Measurements from ENCODE around the gene BCL7C. TPM values are rescaled to one million over a fixed set of nuclear protein-coding genes. Genes with fewer than 3 reads are reported as not detected.

Gene BCL7C
- total RNA-seq, 1 donor from 2014 or later: 41.6 TPM

DNA sequence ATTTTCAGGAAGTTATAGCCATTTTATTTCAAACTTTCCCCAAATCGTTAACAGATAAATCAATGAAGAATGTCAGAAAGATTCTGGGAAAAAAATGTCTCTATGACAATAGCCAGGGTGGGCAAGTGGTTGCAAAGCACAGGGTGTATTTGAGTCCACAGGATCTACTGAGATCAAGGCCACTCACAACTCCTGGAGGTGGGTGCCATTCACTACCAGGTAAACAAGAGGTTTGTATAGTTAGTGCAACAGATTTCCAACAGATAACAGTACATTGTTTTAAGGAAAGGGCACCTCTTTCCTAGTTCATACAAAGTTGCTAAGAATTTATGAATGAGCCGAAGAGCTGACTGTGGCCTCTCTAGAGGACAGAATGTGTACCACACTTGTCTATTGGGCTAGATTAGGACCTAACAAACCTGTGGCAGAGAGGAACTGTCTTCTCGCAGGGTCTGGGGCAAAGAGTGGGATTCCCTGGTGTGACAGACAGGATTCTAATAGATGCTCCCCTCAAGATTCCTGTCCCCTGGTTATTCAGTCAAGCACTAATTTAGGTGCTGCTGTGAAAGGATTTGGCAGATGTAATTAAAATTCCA lies 54.9 kb downstream of the BCL7C start:
- FAIRE-seq (no peak), DNase-seq (ENCODE audit: low spot score in 2 of 2) (no peak)

- FAIRE-seq (no peak), DNase-seq (ENCODE audit: low spot score in 2 of 2) (no peak)
Measured at GRCh38 chr16:30837904-30838303, 56.0 kb downstream of the BCL7C start.

Small RNA genes within 50 kb of the gene (small RNA-seq; reads per million reads assigned to genes)
- not detected for gene MIR4519
- not detected for gene MIR762

Other genes starting within 250 kb of the BCL7C start
- 7.3 TPM for gene PRR14, start 243.1 kb downstream of the BCL7C start, total RNA-seq
- gene FBRS, start 235.6 kb downstream of the BCL7C start, total RNA-seq: 8.2 TPM
- gene SRCAP, start 194.9 kb downstream of the BCL7C start, total RNA-seq: 14.3 TPM
- gene PHKG2, start 145.7 kb downstream of the BCL7C start, total RNA-seq: 8.6 TPM
- 3.3 TPM for gene CFAP119, start 132.0 kb downstream of the BCL7C start, total RNA-seq
- 90.1 TPM for gene RNF40, start 131.8 kb downstream of the BCL7C start, total RNA-seq
- gene ZNF629, start 106.9 kb downstream of the BCL7C start, total RNA-seq: 11.4 TPM
- gene CTF1, start 2.5 kb upstream of the BCL7C start, total RNA-seq: 0.41 TPM
- gene FBXL19, start 29.5 kb upstream of the BCL7C start, total RNA-seq: 66.4 TPM
- gene ORAI3, start 55.0 kb upstream of the BCL7C start, total RNA-seq: 4.1 TPM
- gene SETD1A, start 63.7 kb upstream of the BCL7C start, total RNA-seq: 1.6 TPM
- gene HSD3B7, start 91.1 kb upstream of the BCL7C start, total RNA-seq: 2.0 TPM
- gene STX1B, start 116.6 kb upstream of the BCL7C start, total RNA-seq: 11.4 TPM
- 13.9 TPM for gene STX4, start 139.5 kb upstream of the BCL7C start, total RNA-seq
- gene ZNF668, start 180.2 kb upstream of the BCL7C start, total RNA-seq: 9.0 TPM
- 14.7 TPM for gene ZNF646, start 180.3 kb upstream of the BCL7C start, total RNA-seq
- gene PRSS53, start 194.9 kb upstream of the BCL7C start, total RNA-seq: 1.6 TPM
- 35.9 TPM for gene VKORC1, start 200.7 kb upstream of the BCL7C start, total RNA-seq
- 11.4 TPM for gene BCKDK, start 214.3 kb upstream of the BCL7C start, total RNA-seq
- gene KAT8, start 223.6 kb upstream of the BCL7C start, total RNA-seq: 47.7 TPM
- gene PRSS8, start 241.7 kb upstream of the BCL7C start, total RNA-seq: not detected